Mucosa of descending colon (tissue), 3 donors: Measurements from ENCODE around the gene SDK1. TPM values are rescaled to one million over a fixed set of nuclear protein-coding genes. Genes with fewer than 3 reads are reported as not detected.

Source experiments
- ATAC-seq: fragments of 200-7000 bp; cut with Tn5 transposase; one replicate; pipeline ENCODE4 v1.9.1; 2020; ENCODE audit warnings: mild to moderate bottlenecking, moderate library complexity
- DNase-seq, 3 donors: peaks; one replicate each; pipeline ENCODE4 v3.0.0-alpha.2; 2020
- H3K36me3 ChIP-seq: fragments of 200-600 bp; one replicate; pipeline ENCODE4 v1.8.0; 2021; ENCODE audit warnings: low read depth, mild to moderate bottlenecking
- H3K4me1 ChIP-seq: fragments of 200-600 bp; one replicate; pipeline ENCODE4 v1.8.0; 2021; ENCODE audit warnings: low read depth, mild to moderate bottlenecking
- H3K4me3 ChIP-seq: fragments of 200-600 bp; one replicate; pipeline ENCODE4 v1.8.0; 2021; ENCODE audit warnings: mild to moderate bottlenecking
- H3K9me3 ChIP-seq: fragments of 200-600 bp; one replicate; pipeline ENCODE4 v1.8.0; 2021; ENCODE audit warnings: mild to moderate bottlenecking
- intact Hi-C, 2 donors: fragments of 100-400 bp; cut with DNase I in 1 of 2; cut with micrococcal nuclease in 1 of 2; formaldehyde crosslinking; loops; one replicate each; pipeline versions ENCODE4 v1.11.0 to v1.11.1; 2022; cut with DNase I, micrococcal nuclease
- total RNA-seq, 3 donors: library from RNA; stranded (reverse); fragmentation: NEBNext Ultra II Directional in 2 of 3; extraction: Animal tissue kit (Norgen Biotek cat#: 25700) in 2 of 3; gene quantifications; one replicate each; pipeline versions ENCODE4 v1.2.1 to v1.2.4, GENCODE V29; 2021 to 2023
- TF ChIP-seq, protein P1 (sequence below): fragments of 200-600 bp; IDR thresholded peaks from one replicate; pipeline ENCODE4 v1.8.0; 2022; ENCODE audit warnings: antibody characterized with exemption, mild to moderate bottlenecking
- donor health status: DM: no; HTN: no; CAD: no; lungs with moderate emphysema.
- donor health status: DM: no; HTN: no; CAD: no.
- donor health status: DM: no; HTN: yes; CAD: no.

The SDK1 gene
- total RNA-seq, 3 donors from 2014 or later = 2.7 to 20.2 (median 4.2) TPM

DNA sequence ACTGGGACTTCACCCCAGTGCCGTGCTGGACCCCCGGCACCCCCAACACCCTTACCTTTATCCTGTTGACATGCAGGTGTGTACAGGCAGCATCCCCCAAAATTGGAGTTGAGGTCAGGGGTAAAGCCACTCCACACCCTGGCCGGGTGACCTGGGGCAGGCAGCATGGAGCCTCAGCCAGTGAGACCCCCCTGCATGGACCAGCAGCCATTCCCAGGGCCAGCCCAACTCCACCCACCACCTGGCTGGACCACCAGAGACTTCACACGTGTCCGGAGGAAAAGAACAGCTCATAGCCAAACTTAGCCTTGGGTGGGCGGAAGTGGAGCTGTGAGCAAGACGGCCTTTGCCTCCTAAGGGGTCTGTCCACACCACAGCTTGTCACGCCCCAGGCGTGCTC lies 968.0 kb downstream of the SDK1 start:
- TF ChIP-seq, protein P1, sequence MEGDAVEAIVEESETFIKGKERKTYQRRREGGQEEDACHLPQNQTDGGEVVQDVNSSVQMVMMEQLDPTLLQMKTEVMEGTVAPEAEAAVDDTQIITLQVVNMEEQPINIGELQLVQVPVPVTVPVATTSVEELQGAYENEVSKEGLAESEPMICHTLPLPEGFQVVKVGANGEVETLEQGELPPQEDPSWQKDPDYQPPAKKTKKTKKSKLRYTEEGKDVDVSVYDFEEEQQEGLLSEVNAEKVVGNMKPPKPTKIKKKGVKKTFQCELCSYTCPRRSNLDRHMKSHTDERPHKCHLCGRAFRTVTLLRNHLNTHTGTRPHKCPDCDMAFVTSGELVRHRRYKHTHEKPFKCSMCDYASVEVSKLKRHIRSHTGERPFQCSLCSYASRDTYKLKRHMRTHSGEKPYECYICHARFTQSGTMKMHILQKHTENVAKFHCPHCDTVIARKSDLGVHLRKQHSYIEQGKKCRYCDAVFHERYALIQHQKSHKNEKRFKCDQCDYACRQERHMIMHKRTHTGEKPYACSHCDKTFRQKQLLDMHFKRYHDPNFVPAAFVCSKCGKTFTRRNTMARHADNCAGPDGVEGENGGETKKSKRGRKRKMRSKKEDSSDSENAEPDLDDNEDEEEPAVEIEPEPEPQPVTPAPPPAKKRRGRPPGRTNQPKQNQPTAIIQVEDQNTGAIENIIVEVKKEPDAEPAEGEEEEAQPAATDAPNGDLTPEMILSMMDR = no peak
- H3K4me1 ChIP-seq = no peaks in the 10 kb centered on the region
- H3K9me3 ChIP-seq = no peaks in the 10 kb centered on the region
- no peaks in the 10 kb centered on the region for H3K36me3 ChIP-seq
- intact Hi-C loops = no loop called here
- ATAC-seq (no peak), DNase-seq (no peak)
- no peak overlapping the region for H3K4me3 ChIP-seq

DNA sequence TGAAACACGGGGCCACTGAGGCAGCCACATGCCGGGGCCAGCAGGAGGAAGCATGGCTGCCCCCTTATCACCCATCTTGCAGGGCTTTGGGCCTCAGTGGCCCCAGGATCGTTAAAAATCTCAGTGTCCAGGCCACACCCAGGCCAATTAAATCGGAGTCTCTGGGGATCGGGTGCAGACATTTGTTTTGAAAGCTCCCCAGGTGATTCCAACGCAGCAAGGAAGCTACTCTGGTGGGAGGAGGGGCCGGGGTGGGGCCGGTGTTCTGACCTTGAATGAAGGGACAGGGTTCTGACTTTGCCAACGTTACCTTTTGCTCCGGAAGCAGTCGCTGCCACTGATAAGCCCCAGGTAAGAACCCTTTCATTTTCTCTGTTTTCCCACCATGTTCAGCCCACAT lies 968.7 kb downstream of the SDK1 start:
- no peaks in the 10 kb centered on the region for H3K9me3 ChIP-seq
- intact Hi-C loops = no loop called here
- TF ChIP-seq, protein P1 = no peak
- H3K36me3 ChIP-seq = no peaks in the 10 kb centered on the region
- no peaks in the 10 kb centered on the region for H3K4me1 ChIP-seq
- no peak overlapping the region for H3K4me3 ChIP-seq
- DNase-seq (no peak), ATAC-seq (no peak)

DNA sequence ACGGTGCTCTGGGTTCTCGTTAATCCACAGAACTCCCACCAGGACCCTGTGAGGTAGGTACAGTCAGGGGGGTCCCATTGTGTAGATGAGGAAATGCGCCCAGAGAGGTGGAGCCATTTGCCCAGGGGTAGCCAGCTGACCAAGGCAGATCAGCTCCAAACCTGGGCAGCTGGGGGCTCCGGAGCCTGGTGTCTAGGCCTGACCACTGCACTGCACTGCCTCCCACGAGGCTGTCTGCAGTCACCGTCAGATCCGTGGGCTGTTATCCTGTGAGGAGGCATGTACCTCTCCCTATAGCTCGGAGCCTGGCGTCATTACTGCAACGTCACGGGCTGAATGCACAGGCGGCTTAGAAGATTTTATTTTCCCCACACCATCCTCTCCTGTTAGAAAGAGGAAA lies 969.2 kb downstream of the SDK1 start:
- Histone ChIP-seq H3K36me3 (no peaks in the 10 kb centered on the region), H3K4me1 (no peaks in the 10 kb centered on the region), H3K9me3 (no peaks in the 10 kb centered on the region), H3K4me3 (no peak overlapping the region)
- TF ChIP-seq, protein P1 = no peak
- no peak for DNase-seq
- intact Hi-C loops = no loop called here
- no peak for ATAC-seq

DNA sequence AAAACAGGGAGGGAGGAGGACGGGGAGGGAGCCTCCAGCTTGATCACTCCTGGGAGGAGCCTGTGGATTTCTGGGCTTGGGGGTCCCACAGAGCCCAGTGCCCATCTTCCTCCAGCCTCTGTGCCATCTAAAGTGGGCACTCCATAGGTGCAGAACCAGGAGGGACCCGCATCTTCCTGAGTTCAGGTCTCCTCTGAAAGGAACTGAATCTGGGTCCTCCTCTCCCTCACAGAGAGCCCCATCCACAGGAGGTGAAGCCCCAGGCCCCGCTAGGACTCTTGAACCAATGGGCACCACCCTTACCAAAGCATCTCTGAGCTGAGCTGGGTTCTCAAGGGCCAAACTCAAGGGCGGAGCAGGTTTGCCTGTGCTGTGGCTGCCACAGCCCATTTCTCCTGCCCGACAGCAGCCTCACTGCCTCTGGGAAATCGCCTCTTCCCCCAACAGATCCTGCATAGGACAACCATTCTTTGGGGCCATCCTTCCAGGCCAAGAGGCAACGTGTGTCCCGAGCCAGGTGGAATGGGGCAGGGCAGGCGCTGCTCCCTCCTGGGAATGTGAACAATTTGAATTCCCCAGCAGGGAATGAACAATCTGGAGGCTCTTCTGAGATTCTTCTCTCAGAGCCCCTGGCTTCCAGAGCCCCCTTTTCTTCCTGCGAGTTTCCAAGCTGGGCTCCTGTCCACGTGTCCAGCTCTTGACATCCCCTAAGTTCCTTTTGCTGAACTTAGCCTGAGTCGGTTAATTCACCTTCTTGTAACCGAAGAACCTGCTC lies 970.1 kb downstream of the SDK1 start:
- TF ChIP-seq, protein P1 = no peak
- Histone ChIP-seq H3K4me1 (no peaks in the 10 kb centered on the region), H3K9me3 (no peaks in the 10 kb centered on the region), H3K36me3 (no peaks in the 10 kb centered on the region), H3K4me3 (no peak overlapping the region)
- intact Hi-C loops = no loop called here
- ATAC-seq (no peak), DNase-seq (no peak)

DNA sequence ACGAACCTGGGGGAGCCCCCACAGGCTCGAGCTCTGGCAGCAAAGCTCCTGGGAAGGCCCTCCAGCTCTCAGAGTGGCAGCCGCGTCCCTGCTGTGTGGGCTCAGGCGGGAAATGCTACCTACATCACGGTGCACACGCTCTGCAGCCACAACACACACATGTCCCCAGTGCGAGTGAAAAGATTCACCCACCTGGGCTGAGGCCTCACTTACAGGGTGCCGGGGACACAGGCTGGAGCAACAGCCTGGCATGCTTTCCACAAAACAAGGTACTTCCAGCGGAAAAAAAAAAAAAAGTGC lies 970.6 kb downstream of the SDK1 start:
- no peak for ATAC-seq
- DNase-seq = no peak
- TF ChIP-seq, protein P1 = no peak
- Histone ChIP-seq H3K4me3 (no peak overlapping the region), H3K36me3 (no peaks in the 10 kb centered on the region), H3K4me1 (no peaks in the 10 kb centered on the region), H3K9me3 (no peaks in the 10 kb centered on the region)
- intact Hi-C loops = no loop called here

DNA sequence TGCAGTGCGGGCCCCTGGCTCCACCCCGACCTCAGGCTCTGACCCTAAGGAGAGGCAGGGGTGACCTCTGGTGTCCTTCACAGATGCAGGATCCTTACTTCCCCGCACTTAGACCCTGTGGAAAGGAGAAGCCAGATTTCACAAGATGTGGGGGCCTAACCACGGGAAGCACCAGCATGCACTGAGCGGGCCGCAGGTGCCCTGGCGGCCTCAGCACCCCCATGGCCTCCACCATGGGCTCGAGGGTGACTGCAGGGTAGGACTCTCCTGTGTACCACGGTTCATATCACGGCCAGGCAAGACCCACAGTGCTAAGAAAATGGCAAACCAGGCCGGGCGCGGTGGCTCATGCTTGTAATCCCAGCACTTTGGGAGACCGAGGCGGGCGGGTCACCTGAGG lies 971.1 kb downstream of the SDK1 start:
- Histone ChIP-seq H3K4me1 (no peaks in the 10 kb centered on the region), H3K4me3 (no peak overlapping the region), H3K9me3 (no peaks in the 10 kb centered on the region), H3K36me3 (no peaks in the 10 kb centered on the region)
- DNase-seq = no peak
- ATAC-seq = no peak
- intact Hi-C loops = no loop called here
- TF ChIP-seq, protein P1 = no peak
